Epithelial cell of esophagus (primary cell): ENCODE results near the gene PCSK6.

ENCODE experiments used
- DNase-seq: peaks from one replicate; pipeline ENCODE4 v3.0.0; 2010; ENCODE audit warnings: low read depth
- H3K4me3 ChIP-seq: 2 replicates; pipeline ENCODE4 v1.5.1; 2011; ENCODE audit warnings: mild to moderate bottlenecking, low read length, control low read depth
- CTCF ChIP-seq: IDR thresholded peaks from 2 replicates; pipeline ENCODE4 v1.5.1; 2011; ENCODE audit warnings: low read depth, mild to moderate bottlenecking, low read length, control low read depth, inconsistent platforms; ENCODE audit not compliant: insufficient read depth; ENCODE audit errors: missing control alignments

Gene PCSK6

GRCh38 chr15:101314336-101315125 is 175.0 kb downstream of the PCSK6 start:
- H3K4me3 ChIP-seq: no peak overlapping the region
- TF ChIP-seq CTCF: no peak
- DNase-seq: no peak

- TF ChIP-seq CTCF: no peak
- H3K4me3 ChIP-seq: no peak overlapping the region
- no peak for DNase-seq
Observed at GRCh38 chr15:101313041-101313761, 176.3 kb downstream of the PCSK6 start.

GRCh38 chr15:101310508-101310907 is 179.0 kb downstream of the PCSK6 start:
- DNase-seq: no peak
- no peak for TF ChIP-seq CTCF
- no peak overlapping the region for H3K4me3 ChIP-seq

GRCh38 chr15:101310161-101310480 is 179.4 kb downstream of the PCSK6 start:
- no peak for TF ChIP-seq CTCF
- H3K4me3 ChIP-seq: no peak overlapping the region
- DNase-seq: no peak

- H3K4me3 ChIP-seq: no peak overlapping the region
- no peak for DNase-seq
- TF ChIP-seq CTCF: no peak
Observed at GRCh38 chr15:101309436-101310160, 179.9 kb downstream of the PCSK6 start.

GRCh38 chr15:101308604-101309435 is 180.7 kb downstream of the PCSK6 start:
- no peak overlapping the region for H3K4me3 ChIP-seq
- DNase-seq: no peak
- TF ChIP-seq CTCF: no peak
